CD4-positive, alpha-beta T cell (primary cell): Measurements from ENCODE around the gene WDTC1. TPM values are rescaled to one million over a fixed set of nuclear protein-coding genes. Genes with fewer than 3 reads are reported as not detected.

Experiments
- ATAC-seq: fragments of 200-7000 bp; cut with Tn5 transposase; one replicate; pipeline ENCODE4 v1.10.0; 2022; ENCODE audit warnings: mild to moderate bottlenecking; ENCODE audit not compliant: poor library complexity
- CTCF ChIA-PET: fragments of 350-600 bp; sonication (Branson Sonifier 250); formaldehyde crosslinking; loops from one replicate; lab custom pipeline; 2021; ENCODE audit warnings: antibody characterized with exemption, inconsistent platforms; lab: Charles Lee
- POLR2A ChIA-PET: fragments of 350-600 bp; sonication (Branson Sonifier 250); formaldehyde crosslinking; loops from one replicate; lab custom pipeline; 2021; ENCODE audit warnings: antibody characterized with exemption, inconsistent platforms; lab: Charles Lee
- DNase-seq, 14 experiments: peaks; one replicate each; pipeline ENCODE4 v3.0.0-alpha.2; 2013 to 2020; ENCODE audit warnings: mixed read lengths in 2 of 14
- H3K27ac ChIP-seq, 2 donors: one replicate each; pipeline versions ENCODE4 v1.5.1 to v1.7.0; 2013; ENCODE audit warnings: low read length in 2 of 2, low read depth in 1 of 2, mild to moderate bottlenecking in 1 of 2
- H3K27me3 ChIP-seq, 2 experiments: 1 replicate in 1 of 2; 2 replicates in 1 of 2; pipeline versions ENCODE4 v1.6.1 to v1.7.0; 2013; ENCODE audit warnings: low read length in 2 of 2, control low read depth in 1 of 2, mild to moderate bottlenecking in 1 of 2, moderate library complexity in 1 of 2; ENCODE audit not compliant: insufficient read depth in 2 of 2, control insufficient read depth in 1 of 2
- H3K36me3 ChIP-seq: one replicate; pipeline ENCODE4 v1.6.1; 2013; ENCODE audit warnings: low read length, control low read depth; ENCODE audit not compliant: insufficient read depth
- H3K4me1 ChIP-seq: one replicate; pipeline ENCODE4 v1.6.1; 2013; ENCODE audit warnings: low read length, control low read depth; ENCODE audit not compliant: insufficient read depth
- H3K4me3 ChIP-seq: one replicate; pipeline ENCODE4 v1.5.1; 2013; ENCODE audit warnings: mild to moderate bottlenecking, low read length, moderate library complexity
- H3K9me3 ChIP-seq, 2 experiments: 1 replicate in 1 of 2; 2 replicates in 1 of 2; pipeline versions ENCODE4 v1.6.1 to v1.7.0; 2013; ENCODE audit warnings: low read length in 2 of 2, mild to moderate bottlenecking in 2 of 2, control low read depth in 1 of 2, moderate library complexity in 1 of 2; ENCODE audit not compliant: control insufficient read depth in 1 of 2, insufficient read depth in 1 of 2
- H3K27ac Mint-ChIP-seq: one replicate; pipeline ENCODE4 v1.8.0; 2020; ENCODE audit warnings: mixed read lengths
- H3K27me3 Mint-ChIP-seq: one replicate; pipeline ENCODE4 v1.8.0; 2021; ENCODE audit warnings: mixed read lengths
- H3K36me3 Mint-ChIP-seq: one replicate; pipeline ENCODE4 v1.8.0; 2021; ENCODE audit warnings: low read depth, mixed read lengths
- H3K4me1 Mint-ChIP-seq: one replicate; pipeline ENCODE4 v1.8.0; 2021; ENCODE audit warnings: low read depth, mixed read lengths
- H3K4me3 Mint-ChIP-seq: one replicate; pipeline ENCODE4 v1.8.0; 2020; ENCODE audit warnings: mild to moderate bottlenecking, mixed read lengths
- H3K9me3 Mint-ChIP-seq: one replicate; pipeline ENCODE4 v1.8.0; 2020; ENCODE audit warnings: mixed read lengths
- intact Hi-C, 2 experiments: fragments of 100-400 bp; cut with DNase I in 1 of 2; cut with micrococcal nuclease in 1 of 2; formaldehyde crosslinking; loops; one replicate each; pipeline versions ENCODE4 v1.15.1 to v1.9.0; 2023 to 2025; cut with DNase I, micrococcal nuclease
- total RNA-seq, 174 experiments: library from RNA in 2 of 174; stranded (reverse) in 2 of 174; gene quantifications; one replicate each; pipeline ENCODE4 v1.2.3 and lab custom pipeline; 2021 to 2026
- TF ChIP-seq, protein P1 (sequence below): fragments of 200-600 bp; IDR thresholded peaks from one replicate; pipeline ENCODE4 v1.8.0; 2022; ENCODE audit warnings: antibody characterized with exemption, mild to moderate bottlenecking

The WDTC1 gene
- total RNA-seq, 2 experiments from 2014 or later, result 17.7 to 18.6 TPM

- no peak overlapping the region for H3K4me3 Mint-ChIP-seq
- Histone ChIP-seq H3K27me3 (no peaks in the 10 kb centered on the region), H3K4me3 (no peak overlapping the region), H3K36me3 (peaks cover 66% of the 10 kb centered on the region), H3K27ac (no peak overlapping the region), H3K4me1 (peaks cover 41% of the 10 kb centered on the region), H3K9me3 (no peaks in the 10 kb centered on the region)
- no peaks in the 10 kb centered on the region for H3K9me3 Mint-ChIP-seq
- TF ChIP-seq, protein P1, sequence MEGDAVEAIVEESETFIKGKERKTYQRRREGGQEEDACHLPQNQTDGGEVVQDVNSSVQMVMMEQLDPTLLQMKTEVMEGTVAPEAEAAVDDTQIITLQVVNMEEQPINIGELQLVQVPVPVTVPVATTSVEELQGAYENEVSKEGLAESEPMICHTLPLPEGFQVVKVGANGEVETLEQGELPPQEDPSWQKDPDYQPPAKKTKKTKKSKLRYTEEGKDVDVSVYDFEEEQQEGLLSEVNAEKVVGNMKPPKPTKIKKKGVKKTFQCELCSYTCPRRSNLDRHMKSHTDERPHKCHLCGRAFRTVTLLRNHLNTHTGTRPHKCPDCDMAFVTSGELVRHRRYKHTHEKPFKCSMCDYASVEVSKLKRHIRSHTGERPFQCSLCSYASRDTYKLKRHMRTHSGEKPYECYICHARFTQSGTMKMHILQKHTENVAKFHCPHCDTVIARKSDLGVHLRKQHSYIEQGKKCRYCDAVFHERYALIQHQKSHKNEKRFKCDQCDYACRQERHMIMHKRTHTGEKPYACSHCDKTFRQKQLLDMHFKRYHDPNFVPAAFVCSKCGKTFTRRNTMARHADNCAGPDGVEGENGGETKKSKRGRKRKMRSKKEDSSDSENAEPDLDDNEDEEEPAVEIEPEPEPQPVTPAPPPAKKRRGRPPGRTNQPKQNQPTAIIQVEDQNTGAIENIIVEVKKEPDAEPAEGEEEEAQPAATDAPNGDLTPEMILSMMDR, result no peak
- CTCF ChIA-PET, result interaction anchor here (1.6 kb wide), 1 partner anchor 22 kb away, joined by 5 read pairs; no protein-coding TSS in a partner anchor
- H3K27ac Mint-ChIP-seq, result no peak overlapping the region
- no peak for ATAC-seq
- H3K36me3 Mint-ChIP-seq, result peaks cover 55% of the 10 kb centered on the region
- DNase-seq, result no peak
- no peaks in the 10 kb centered on the region for H3K27me3 Mint-ChIP-seq
- intact Hi-C loops, result no loop called here
- POLR2A ChIA-PET, result no interaction called here
- peaks cover 31% of the 10 kb centered on the region for H3K4me1 Mint-ChIP-seq
Measured at GRCh38 chr1:27335506-27336422, 101.3 kb downstream of the WDTC1 start.

- Histone ChIP-seq H3K27me3 (no peaks in the 10 kb centered on the region), H3K36me3 (peaks cover 56% of the 10 kb centered on the region), H3K27ac (no peak overlapping the region), H3K9me3 (no peaks in the 10 kb centered on the region), H3K4me3 (no peak overlapping the region), H3K4me1 (peaks cover 43% of the 10 kb centered on the region)
- POLR2A ChIA-PET, result no interaction called here
- no peak overlapping the region for H3K4me3 Mint-ChIP-seq
- H3K4me1 Mint-ChIP-seq, result peaks cover 41% of the 10 kb centered on the region
- H3K36me3 Mint-ChIP-seq, result peaks cover 54% of the 10 kb centered on the region
- H3K27ac Mint-ChIP-seq, result no peak overlapping the region
- ATAC-seq (no peak), DNase-seq (no peak)
- CTCF ChIA-PET, result interaction anchor here (1.6 kb wide), 1 partner anchor 21 kb away, joined by 5 read pairs; no protein-coding TSS in a partner anchor
- TF ChIP-seq, protein P1, result no peak
- intact Hi-C loops, result no loop called here
- H3K27me3 Mint-ChIP-seq, result no peaks in the 10 kb centered on the region
- H3K9me3 Mint-ChIP-seq, result no peaks in the 10 kb centered on the region
Measured at GRCh38 chr1:27336756-27337155, 102.3 kb downstream of the WDTC1 start.

- DNase-seq, result no peak
- Mint-ChIP-seq H3K27ac (peak overlapping the region; percentile 94), H3K9me3 (no peaks in the 10 kb centered on the region), H3K4me3 (peak overlapping the region; percentile 75), H3K4me1 (peaks cover 47% of the 10 kb centered on the region), H3K36me3 (peaks cover 52% of the 10 kb centered on the region), H3K27me3 (no peaks in the 10 kb centered on the region)
- Histone ChIP-seq H3K36me3 (peaks cover 36% of the 10 kb centered on the region), H3K4me1 (peaks cover 36% of the 10 kb centered on the region), H3K9me3 (no peaks in the 10 kb centered on the region), H3K4me3 (no peak overlapping the region), H3K27me3 (no peaks in the 10 kb centered on the region), H3K27ac (no peak overlapping the region)
- ChIA-PET POLR2A (interaction anchor here (6.3 kb wide), 1 partner anchor 19 kb away, joined by 56 read pairs; no protein-coding TSS in a partner anchor), CTCF (interaction anchor here (1.7 kb wide), 1 partner anchor 19 kb away, joined by 5 read pairs; no protein-coding TSS in a partner anchor)
- ATAC-seq, result no peak
- intact Hi-C loops, result no loop called here
- TF ChIP-seq, protein P1, result no peak
Measured at GRCh38 chr1:27338751-27339150, 104.3 kb downstream of the WDTC1 start.
